Measurements from ENCODE around the gene FRAT1.

- TF ChIP-seq, protein P1, sequence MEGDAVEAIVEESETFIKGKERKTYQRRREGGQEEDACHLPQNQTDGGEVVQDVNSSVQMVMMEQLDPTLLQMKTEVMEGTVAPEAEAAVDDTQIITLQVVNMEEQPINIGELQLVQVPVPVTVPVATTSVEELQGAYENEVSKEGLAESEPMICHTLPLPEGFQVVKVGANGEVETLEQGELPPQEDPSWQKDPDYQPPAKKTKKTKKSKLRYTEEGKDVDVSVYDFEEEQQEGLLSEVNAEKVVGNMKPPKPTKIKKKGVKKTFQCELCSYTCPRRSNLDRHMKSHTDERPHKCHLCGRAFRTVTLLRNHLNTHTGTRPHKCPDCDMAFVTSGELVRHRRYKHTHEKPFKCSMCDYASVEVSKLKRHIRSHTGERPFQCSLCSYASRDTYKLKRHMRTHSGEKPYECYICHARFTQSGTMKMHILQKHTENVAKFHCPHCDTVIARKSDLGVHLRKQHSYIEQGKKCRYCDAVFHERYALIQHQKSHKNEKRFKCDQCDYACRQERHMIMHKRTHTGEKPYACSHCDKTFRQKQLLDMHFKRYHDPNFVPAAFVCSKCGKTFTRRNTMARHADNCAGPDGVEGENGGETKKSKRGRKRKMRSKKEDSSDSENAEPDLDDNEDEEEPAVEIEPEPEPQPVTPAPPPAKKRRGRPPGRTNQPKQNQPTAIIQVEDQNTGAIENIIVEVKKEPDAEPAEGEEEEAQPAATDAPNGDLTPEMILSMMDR (IDR thresholded peaks at IDR 0.05; ENCODE audit: extremely low read depth in 1 of 2, insufficient read depth in 1 of 2, low read depth in 1 of 2, low read length in 2 of 2) = no peak
- TF ChIP-seq GATA2 (IDR thresholded peaks at IDR 0.05; ENCODE audit: insufficient read depth, insufficient read length, low read depth, low read length) (no peak), POLR2A (IDR thresholded peaks at IDR 0.05; ENCODE audit: low read depth, low read length) (peak; percentile 26), EZH2 (IDR thresholded peaks at IDR 0.05; ENCODE audit: borderline replicate concordance, low read depth, low read length, severe bottlenecking) (no peak), POLR2AphosphoS5 (IDR thresholded peaks at IDR 0.05; ENCODE audit: insufficient read depth, low read depth, low read length) (peak; percentile 69), MYC (IDR thresholded peaks at IDR 0.05; ENCODE audit: low read depth, low read length) (no peak)
- TF ChIP-seq, protein P2, sequence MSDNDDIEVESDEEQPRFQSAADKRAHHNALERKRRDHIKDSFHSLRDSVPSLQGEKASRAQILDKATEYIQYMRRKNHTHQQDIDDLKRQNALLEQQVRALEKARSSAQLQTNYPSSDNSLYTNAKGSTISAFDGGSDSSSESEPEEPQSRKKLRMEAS (IDR thresholded peaks at IDR 0.05; ENCODE audit: insufficient read depth, insufficient read length) = no peak
Measured at GRCh38 chr10:97318772-97319651, at the start of gene FRAT1.

Measured in endothelial cell of umbilical vein (primary cell).